HG03045 (cell line): ENCODE results near the gene COL25A1.

ENCODE experiments used
- ATAC-seq: cut with Tn5 transposase; IDR thresholded peaks from one replicate; pipeline ENCODE4 v1.9.1; 2021; ENCODE audit warnings: mild to moderate bottlenecking, moderate library complexity; ENCODE audit not compliant: unreplicated experiment

The COL25A1 gene

GRCh38 chr4:108926781-108927180, 375.7 kb downstream of the COL25A1 start:
- ATAC-seq, result no peak

DNA sequence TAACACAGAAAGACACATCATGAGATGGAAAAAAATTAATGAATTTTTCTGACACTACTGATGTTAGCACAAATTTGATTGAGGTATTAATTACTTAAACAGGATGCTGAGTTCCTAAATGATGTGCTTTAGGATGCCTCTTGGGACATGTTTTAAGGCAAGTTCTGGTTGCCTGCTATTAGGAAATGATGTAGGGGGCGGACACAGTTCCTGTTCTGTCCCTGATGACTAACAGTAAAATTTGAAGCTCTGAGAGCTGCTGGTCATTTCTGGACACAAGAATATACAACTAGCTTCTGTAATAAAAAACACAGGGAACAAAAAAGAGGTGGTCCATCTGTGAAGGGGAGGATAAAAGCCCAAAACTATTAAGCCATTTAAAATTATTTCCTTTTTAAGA, 376.4 kb downstream of the COL25A1 start:
- no peak for ATAC-seq

- ATAC-seq, result no peak
Observed at GRCh38 chr4:108922191-108922590, 380.3 kb downstream of the COL25A1 start.

DNA sequence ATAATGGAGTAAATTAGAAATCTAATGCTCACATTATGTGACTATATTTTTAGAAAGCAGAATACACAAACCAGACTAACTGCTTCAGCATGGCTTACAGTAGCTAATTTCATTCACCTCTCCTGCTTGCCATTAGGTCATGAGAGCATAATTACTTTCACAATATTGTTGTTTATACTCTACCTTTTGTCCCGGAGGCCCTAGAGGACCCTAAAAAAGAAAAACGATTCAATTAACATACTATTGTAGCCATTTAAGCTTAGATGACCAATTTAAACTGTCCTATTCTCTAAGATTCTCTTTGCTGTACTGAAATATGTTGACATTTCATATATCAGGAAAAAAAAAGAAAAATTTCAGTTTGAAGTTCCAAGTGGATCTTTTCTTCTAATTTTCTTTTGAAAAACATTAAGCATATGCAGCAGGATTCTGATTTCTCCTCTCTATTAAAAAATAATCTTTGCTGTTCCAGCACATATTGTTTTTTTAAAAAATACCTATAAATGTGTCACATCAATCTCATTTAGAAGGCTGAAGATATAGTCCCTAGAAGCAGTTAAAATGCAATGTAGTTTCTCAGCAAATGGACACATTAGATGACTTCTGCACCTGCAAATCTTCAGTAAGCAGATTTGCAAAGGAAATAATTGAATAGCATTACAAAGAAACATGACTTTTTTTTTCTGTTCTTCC, 381.9 kb downstream of the COL25A1 start:
- no peak for ATAC-seq

DNA sequence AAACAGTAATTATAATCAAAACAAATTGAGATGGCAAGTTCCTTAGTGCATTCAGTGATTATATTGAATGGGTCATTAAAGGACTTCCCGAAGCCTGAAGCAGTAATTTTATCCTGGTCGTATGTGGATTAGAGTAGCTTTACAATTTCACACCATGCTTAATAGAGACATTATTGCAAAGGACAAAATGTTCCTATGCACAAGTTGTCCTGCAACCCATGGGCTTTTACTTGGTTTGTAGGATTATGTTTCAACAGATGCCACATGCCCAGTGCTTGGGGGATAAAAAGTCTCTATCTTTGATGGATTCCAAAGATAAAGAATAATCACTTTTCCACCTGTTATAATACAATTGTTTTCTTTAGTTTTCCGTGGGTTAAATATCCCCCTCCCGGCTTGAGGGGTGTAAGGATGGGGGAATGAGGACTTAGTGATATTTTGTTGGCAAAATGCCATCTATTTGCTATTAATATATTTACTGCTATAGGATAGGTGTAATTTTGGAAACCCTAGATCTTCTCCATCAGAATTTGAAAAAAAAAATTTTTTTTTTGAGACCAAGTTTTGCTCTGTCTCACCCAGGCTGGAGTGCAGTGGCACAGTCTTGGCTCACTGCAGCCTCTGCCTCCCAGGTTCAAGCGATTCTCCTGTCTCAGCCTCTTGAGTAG, 383.1 kb downstream of the COL25A1 start:
- no peak for ATAC-seq

- no peak for ATAC-seq
Observed at GRCh38 chr4:108917255-108917654, 385.2 kb downstream of the COL25A1 start.

GRCh38 chr4:108916638-108917037, 385.8 kb downstream of the COL25A1 start:
- ATAC-seq, result no peak

- no peak for ATAC-seq
Observed at GRCh38 chr4:108906866-108907367, 395.5 kb downstream of the COL25A1 start.

- no peak for ATAC-seq
Observed at GRCh38 chr4:108906006-108906405, 396.5 kb downstream of the COL25A1 start.

DNA sequence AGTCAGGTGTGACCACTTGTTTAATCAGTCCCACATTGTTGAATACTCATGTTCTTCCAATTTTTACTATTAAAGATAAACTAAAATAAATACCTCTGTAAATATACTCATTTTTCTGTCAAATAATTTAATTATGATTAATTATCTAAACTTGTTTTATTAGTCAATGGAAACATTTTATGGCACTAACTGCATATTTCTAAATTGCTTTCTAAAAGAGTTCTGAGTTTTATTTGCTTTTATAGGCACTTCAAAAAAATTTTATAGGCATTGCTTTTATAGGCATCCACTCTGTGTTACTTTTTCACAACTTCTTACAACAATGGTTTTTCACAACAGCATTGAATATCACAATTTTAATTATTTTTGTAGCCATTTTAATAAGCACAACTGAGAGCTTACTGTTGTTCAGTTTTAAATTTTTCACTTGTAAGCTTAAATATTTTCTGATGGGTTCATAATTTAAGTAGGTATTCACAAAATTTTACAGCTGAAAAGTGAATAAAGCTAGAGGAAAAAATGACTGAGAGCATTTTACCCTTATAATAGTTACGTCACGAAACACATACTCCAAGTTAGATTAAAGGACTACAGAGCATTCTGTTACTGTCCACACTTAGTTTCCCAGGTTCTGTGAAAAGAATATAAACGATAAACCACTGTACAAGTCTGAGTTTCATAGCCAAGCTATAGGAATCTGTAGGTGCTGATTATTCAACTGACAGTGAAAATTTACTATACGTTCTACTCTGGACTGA, 398.8 kb downstream of the COL25A1 start:
- ATAC-seq, result no peak

DNA sequence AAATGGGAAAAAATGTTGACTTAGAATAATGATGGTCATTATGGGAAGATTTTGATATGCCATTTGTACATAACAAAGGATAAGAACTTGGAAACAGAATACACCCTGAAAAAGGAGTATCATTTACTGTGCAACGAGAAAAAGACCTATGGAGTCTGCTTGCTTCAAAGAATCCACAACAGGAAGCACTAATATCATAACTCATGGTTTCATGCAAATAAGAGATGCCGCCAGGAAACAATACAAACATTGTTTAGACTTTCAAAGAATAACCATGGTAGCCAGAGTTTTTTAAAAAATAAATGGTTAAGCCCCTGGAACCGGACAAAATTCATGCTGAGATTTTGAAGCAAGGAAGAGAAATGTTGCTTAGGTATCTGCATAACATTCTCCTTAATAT, 399.7 kb downstream of the COL25A1 start:
- no peak for ATAC-seq

- ATAC-seq, result no peak
Observed at GRCh38 chr4:108901291-108901690, 401.2 kb downstream of the COL25A1 start.

- no peak for ATAC-seq
Observed at GRCh38 chr4:108900018-108900580, 402.4 kb downstream of the COL25A1 start.

DNA sequence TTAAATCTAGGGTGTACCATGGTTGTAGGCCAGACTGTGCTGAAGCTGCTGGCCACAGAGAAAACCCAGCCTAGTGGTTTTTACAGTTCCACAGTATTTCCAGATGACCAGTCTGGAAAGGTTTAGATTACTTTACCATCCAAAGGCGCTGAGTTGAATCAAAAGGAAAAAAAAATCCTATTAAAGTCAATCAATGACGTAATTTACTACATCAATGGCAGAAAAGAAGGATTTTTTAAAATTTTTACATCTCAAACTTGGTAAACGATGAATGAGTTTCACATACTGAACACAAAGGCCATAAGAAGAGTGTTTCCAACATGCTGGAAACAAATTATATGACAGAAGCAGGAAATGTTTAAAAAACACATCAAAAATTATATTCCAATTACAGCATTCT, 409.0 kb downstream of the COL25A1 start:
- ATAC-seq, result no peak

DNA sequence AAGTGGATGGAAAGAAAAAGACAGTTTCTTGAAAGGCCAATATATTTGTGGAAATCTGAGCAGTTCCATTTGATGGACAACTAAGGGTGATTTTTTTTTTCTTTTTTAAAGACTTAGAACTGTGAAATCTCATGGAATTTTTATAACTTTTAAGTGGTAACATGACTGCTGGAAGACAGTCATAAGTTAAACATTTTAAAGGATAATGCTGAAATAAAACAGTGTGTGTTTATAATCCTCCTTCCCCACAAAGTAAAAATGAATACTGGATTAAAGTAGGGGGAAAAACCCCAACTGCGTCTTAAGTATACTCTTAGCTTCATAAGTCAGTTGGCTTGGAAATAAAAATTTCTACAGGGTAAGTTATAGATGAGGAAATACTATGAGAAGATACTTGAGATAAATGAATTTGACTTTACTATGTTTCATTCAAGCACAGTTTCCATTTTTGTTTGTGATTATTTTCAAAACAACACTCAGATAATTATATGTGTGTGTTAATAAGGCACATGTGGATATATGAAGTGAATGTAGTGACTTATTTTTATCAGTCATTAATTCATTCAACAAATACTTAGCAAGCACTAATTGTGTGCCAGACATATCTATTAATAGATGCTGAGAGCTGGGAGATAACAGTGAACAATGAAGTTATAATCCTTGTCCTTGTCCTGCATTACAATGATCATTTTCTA, 410.4 kb downstream of the COL25A1 start:
- no peak for ATAC-seq

DNA sequence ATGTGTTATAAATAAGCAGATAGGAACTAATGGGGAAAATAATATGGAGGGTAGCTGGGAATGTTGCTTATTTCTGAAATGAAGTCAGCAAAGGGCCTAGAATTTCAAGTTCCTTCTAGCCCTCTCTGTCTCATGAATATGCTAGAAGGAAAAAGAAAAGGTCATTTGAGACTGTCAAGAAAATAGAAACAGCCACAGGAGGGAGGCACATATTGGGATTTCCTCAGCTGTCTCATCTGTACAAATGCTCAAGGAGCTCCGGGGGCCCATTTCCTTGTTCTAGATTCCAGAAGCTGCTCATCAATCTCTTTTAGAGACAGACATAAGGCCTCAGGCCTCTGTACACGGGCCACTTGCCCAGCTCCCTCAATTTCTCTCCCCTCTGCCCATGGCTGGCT, 412.0 kb downstream of the COL25A1 start:
- ATAC-seq, result no peak

GRCh38 chr4:108889696-108890483, 412.6 kb downstream of the COL25A1 start:
- no peak for ATAC-seq

- no peak for ATAC-seq
Observed at GRCh38 chr4:108888769-108889168, 413.7 kb downstream of the COL25A1 start.

- no peak for ATAC-seq
Observed at GRCh38 chr4:108887034-108887433, 415.4 kb downstream of the COL25A1 start.

DNA sequence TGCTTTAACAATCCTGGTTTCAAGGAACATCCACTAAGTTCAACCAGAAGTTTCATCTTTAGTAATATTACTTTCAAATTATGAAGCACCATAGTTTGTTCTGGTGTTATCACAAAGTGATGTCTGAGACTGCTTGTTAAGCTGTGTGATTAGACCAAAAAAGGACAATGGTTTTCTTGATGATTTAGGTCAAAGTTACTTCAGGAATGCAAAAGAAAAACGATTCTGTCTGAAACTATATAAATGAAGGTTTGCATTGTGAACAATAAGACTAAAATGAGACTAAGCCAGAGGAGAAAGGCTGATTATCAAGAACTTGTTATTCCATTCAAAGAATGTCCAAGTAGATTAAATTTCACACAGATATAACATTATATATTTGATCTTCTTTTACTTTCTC, 417.2 kb downstream of the COL25A1 start:
- no peak for ATAC-seq
